Panc1 (cell line): ENCODE measurements around the gene CD22.

Source experiments
- CTCF ChIP-seq: fragments of 450-650 bp; IDR thresholded peaks from 2 replicates; pipeline ENCODE4 v1.5.1; 2017; ENCODE audit warnings: mild to moderate bottlenecking
- POLR2AphosphoS5 ChIP-seq: IDR thresholded peaks from 2 replicates; pipeline ENCODE4 v1.6.1; 2012; ENCODE audit warnings: mild to moderate bottlenecking, low read depth, low read length, moderate library complexity
- SIN3A ChIP-seq: IDR thresholded peaks from 2 replicates; pipeline ENCODE4 v1.6.1; 2012; ENCODE audit warnings: low read depth, mild to moderate bottlenecking, low read length, moderate library complexity, borderline replicate concordance; ENCODE audit not compliant: insufficient read depth
- TCF7L2 ChIP-seq: IDR thresholded peaks from 2 replicates; pipeline ENCODE4 v1.6.1; 2011; ENCODE audit warnings: mild to moderate bottlenecking, low read depth, low read length, inconsistent platforms
- TF ChIP-seq, protein P1 (sequence below), 2 experiments: IDR thresholded peaks; 2 replicates each; pipeline ENCODE4 v1.6.1; 2011 to 2012; ENCODE audit warnings: low read depth in 2 of 2, control low read depth in 1 of 2, low read length in 1 of 2, mild to moderate bottlenecking in 1 of 2, moderate library complexity in 1 of 2; ENCODE audit not compliant: insufficient read depth in 1 of 2

- TF ChIP-seq, protein P1, sequence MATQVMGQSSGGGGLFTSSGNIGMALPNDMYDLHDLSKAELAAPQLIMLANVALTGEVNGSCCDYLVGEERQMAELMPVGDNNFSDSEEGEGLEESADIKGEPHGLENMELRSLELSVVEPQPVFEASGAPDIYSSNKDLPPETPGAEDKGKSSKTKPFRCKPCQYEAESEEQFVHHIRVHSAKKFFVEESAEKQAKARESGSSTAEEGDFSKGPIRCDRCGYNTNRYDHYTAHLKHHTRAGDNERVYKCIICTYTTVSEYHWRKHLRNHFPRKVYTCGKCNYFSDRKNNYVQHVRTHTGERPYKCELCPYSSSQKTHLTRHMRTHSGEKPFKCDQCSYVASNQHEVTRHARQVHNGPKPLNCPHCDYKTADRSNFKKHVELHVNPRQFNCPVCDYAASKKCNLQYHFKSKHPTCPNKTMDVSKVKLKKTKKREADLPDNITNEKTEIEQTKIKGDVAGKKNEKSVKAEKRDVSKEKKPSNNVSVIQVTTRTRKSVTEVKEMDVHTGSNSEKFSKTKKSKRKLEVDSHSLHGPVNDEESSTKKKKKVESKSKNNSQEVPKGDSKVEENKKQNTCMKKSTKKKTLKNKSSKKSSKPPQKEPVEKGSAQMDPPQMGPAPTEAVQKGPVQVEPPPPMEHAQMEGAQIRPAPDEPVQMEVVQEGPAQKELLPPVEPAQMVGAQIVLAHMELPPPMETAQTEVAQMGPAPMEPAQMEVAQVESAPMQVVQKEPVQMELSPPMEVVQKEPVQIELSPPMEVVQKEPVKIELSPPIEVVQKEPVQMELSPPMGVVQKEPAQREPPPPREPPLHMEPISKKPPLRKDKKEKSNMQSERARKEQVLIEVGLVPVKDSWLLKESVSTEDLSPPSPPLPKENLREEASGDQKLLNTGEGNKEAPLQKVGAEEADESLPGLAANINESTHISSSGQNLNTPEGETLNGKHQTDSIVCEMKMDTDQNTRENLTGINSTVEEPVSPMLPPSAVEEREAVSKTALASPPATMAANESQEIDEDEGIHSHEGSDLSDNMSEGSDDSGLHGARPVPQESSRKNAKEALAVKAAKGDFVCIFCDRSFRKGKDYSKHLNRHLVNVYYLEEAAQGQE (IDR thresholded peaks at IDR 0.05; ENCODE audit: insufficient read depth in 1 of 2, low read depth in 2 of 2, low read length in 1 of 2), result no peak
- TF ChIP-seq POLR2AphosphoS5, result no peak
- TF ChIP-seq CTCF, result no peak
- no peak for TF ChIP-seq TCF7L2
- TF ChIP-seq SIN3A, result no peak
Observed at GRCh38 chr19:35296644-35297514, 32.1 kb upstream of the CD22 start.
